ENCODE results near the gene EPS8L2. TPM values are rescaled to one million over a fixed set of nuclear protein-coding genes. Genes with fewer than 3 reads are reported as not detected.
A peak's percentile ranks its signal among the peaks of the same experiment; 100 is the strongest.

The EPS8L2 gene
- total RNA-seq, 3 donors from 2014 or later, result 6.1 to 151 (median 115) TPM

DNA sequence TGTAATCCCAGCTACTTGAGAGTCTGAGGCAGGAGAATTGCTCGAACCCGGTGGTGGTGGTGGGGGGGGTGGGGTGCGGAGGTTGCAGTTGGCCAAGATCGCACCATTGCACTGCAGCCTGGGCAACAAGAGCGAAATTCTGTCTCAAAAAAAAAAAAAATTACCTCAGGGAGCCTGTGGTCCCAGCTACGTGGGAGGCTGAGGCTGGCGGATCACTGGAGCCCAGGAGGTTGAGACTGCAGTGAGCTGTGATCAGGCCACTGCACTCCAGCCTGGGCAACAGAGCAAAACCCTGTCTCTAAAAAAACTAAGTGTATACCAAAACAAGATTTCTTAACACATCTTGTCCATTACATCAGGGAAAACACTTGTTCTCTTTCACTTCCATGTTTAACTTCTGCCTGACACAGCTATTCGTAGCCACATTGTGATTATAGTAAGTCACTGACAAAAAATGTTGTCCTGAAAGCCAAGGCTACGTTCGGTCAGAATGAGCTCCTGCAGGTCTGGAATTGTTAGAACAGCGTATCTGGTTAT is 9.0 kb upstream of the EPS8L2 start:
- DNase-seq (ENCODE audit: low spot score in 2 of 2), result no peak
- peak overlapping the region; percentile 84 to 90 (median 89) for H3K4me3 ChIP-seq
- H3K4me1 ChIP-seq, result peaks cover 13 to 30% of the 10 kb centered on the region in 2 donors
- H3K27ac ChIP-seq, result peak overlapping the region; percentile 100
- H3K27me3 ChIP-seq, result no peaks in the 10 kb centered on the region
- H3K36me3 ChIP-seq, result no peaks in the 10 kb centered on the region
- TF ChIP-seq POLR2AphosphoS5 (IDR thresholded peaks at IDR 0.05) (no peak), POLR2A (IDR thresholded peaks at IDR 0.05) (no peak), CTCF (IDR thresholded peaks at IDR 0.05) (no peak)
- intact Hi-C loops (cut with DNase I; ENCODE audit: low total_unique reads), result no loop called here
- H3K9me3 ChIP-seq, result no peaks in the 10 kb centered on the region

- TF ChIP-seq CTCF (IDR thresholded peaks at IDR 0.05) (no peak), POLR2A (IDR thresholded peaks at IDR 0.05) (no peak), POLR2AphosphoS5 (IDR thresholded peaks at IDR 0.05) (no peak)
- Histone ChIP-seq H3K4me1 (peaks cover 13 to 35% of the 10 kb centered on the region in 2 donors), H3K27ac (peak overlapping the region; percentile 100), H3K4me3 (peak overlapping the region in 2 of 3 donors; percentile 89 to 90), H3K27me3 (no peaks in the 10 kb centered on the region), H3K36me3 (no peaks in the 10 kb centered on the region), H3K9me3 (no peaks in the 10 kb centered on the region)
- intact Hi-C loops (cut with DNase I; ENCODE audit: low total_unique reads), result no loop called here
- DNase-seq (ENCODE audit: low spot score in 2 of 2), result no peak
Observed at GRCh38 chr11:697811-698311, 8.2 kb upstream of the EPS8L2 start.

DNA sequence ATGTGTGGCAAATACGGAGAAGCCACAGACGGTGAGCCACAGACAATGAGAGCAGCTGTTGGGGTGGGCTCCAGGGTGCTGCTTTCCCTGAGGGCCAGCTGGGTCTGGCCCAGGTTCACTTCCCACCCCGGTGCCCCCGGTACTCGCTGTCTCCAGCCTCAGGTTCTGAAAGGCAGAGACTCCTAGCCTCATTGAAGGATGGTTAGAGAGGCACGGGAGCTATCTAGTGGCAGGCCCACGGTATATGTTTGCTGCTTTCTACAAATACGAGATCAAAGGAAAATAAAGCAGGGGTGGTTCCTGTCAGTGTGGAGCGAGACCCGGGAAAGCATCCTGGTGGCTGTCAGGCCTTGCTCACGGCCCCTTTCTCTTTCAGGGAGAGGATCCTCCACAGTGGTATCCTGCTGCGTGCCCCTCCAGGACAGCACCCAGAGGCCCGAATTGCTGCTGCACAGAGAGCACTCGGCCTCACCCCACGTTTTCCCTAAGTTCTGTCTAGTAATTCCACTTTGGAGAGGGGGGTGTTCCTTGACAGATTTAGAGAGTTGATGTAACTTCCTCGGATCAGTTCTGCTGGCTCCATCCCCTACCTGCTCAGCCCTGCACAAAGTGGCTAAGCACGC is 7.4 kb upstream of the EPS8L2 start:
- no peak for TF ChIP-seq CTCF (IDR thresholded peaks at IDR 0.05)
- no peak for TF ChIP-seq POLR2A (IDR thresholded peaks at IDR 0.05)
- TF ChIP-seq POLR2AphosphoS5 (IDR thresholded peaks at IDR 0.05), result no peak
- Histone ChIP-seq H3K27ac (peak overlapping the region; percentile 100), H3K4me3 (no peak overlapping the region), H3K4me1 (peaks cover 9 to 31% of the 10 kb centered on the region in 2 donors), H3K36me3 (no peaks in the 10 kb centered on the region), H3K27me3 (no peaks in the 10 kb centered on the region), H3K9me3 (no peaks in the 10 kb centered on the region)
- intact Hi-C loops (cut with DNase I; ENCODE audit: low total_unique reads), result no loop called here
- DNase-seq (ENCODE audit: low spot score in 2 of 2), result no peak

GRCh38 chr11:699116-699508 is 6.9 kb upstream of the EPS8L2 start:
- TF ChIP-seq POLR2AphosphoS5 (IDR thresholded peaks at IDR 0.05) (no peak), CTCF (IDR thresholded peaks at IDR 0.05) (no peak), POLR2A (IDR thresholded peaks at IDR 0.05) (no peak)
- peak overlapping the region; percentile 100 for H3K27ac ChIP-seq

DNA sequence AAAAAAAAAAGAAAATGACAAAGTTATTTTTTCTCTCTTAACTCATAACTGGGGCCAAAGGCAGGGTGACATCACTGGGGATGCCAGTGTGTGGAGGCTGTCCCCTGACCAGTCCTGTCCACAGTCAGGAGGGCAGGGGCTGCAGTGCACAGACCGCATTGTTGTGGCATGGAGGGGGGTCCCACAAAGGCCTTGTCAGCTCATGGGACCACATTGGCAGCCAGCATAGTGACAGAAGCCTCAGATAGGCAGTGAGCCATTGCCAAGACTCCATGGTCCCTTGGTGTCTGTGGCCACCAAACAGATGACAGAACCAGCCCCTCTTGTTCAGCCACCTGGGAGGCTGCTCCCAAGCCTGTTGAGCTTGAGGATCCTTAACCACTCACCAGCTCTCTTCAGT is 6.3 kb upstream of the EPS8L2 start:
- H3K27ac ChIP-seq, result peak overlapping the region in 1 of 2 donors; percentile 16
- TF ChIP-seq POLR2A (IDR thresholded peaks at IDR 0.05) (no peak), POLR2AphosphoS5 (IDR thresholded peaks at IDR 0.05) (no peak), CTCF (IDR thresholded peaks at IDR 0.05) (no peak)
- intact Hi-C loops (cut with DNase I; ENCODE audit: low total_unique reads), result no loop called here

More at GRCh38 chr11:699116-699508, 6.9 kb upstream of the EPS8L2 start:
- DNase-seq (ENCODE audit: low spot score in 2 of 2), result no peak
- no peaks in the 10 kb centered on the region for H3K36me3 ChIP-seq
- no peaks in the 10 kb centered on the region for H3K9me3 ChIP-seq
- intact Hi-C loops (cut with DNase I; ENCODE audit: low total_unique reads), result no loop called here
- H3K27me3 ChIP-seq, result no peaks in the 10 kb centered on the region
- H3K4me3 ChIP-seq, result no peak overlapping the region
- peaks cover 5 to 26% of the 10 kb centered on the region in 2 donors for H3K4me1 ChIP-seq

More for the DNA sequence above, 6.3 kb upstream of the EPS8L2 start:
- Histone ChIP-seq H3K27me3 (no peaks in the 10 kb centered on the region), H3K9me3 (no peaks in the 10 kb centered on the region), H3K36me3 (no peaks in the 10 kb centered on the region), H3K4me1 (peaks cover 5 to 24% of the 10 kb centered on the region in 2 donors), H3K4me3 (no peak overlapping the region)
- no peak for DNase-seq (ENCODE audit: low spot score in 2 of 2)
